ENCODE data around the gene RAB5IF. TPM values are rescaled to one million over a fixed set of nuclear protein-coding genes. Genes with fewer than 3 reads are reported as not detected.

The RAB5IF gene
- total and polyA plus RNA-seq, 2 of the 8 experiments (the other 6 are each of a cell fraction or from before 2014, with no cell fraction given), result 95.5 to 148 TPM

GRCh38 chr20:36644032-36644705, 38.6 kb downstream of the RAB5IF start:
- H3K18ac ChIP-seq (ENCODE audit: extremely low read depth, low read length), result no peak overlapping the region
- no peak overlapping the region for H3K4me3 ChIP-seq (ENCODE audit: extremely low read depth in 1 of 4, insufficient read depth in 2 of 4, low read depth in 3 of 4, low read length in 4 of 4)
- H4K8ac ChIP-seq (ENCODE audit: extremely low read depth, insufficient read depth, low read length), result no peak overlapping the region
- no peak overlapping the region for H2BK20ac ChIP-seq (ENCODE audit: low read length)
- H3K36me3 ChIP-seq (ENCODE audit: control insufficient read depth in 2 of 4, insufficient read depth in 4 of 4, low read length in 3 of 4), result no peaks in the 10 kb centered on the region
- no peak overlapping the region for H2BK15ac ChIP-seq (ENCODE audit: low read length)
- no peak overlapping the region for H2AK5ac ChIP-seq (ENCODE audit: low read depth, low read length)
- 86% methylated on average over 5 of the region's 5 CpGs; no CpG with 5 or more reads in 1 of the 2 experiments for WGBS, 2 experiments (ENCODE audit: extremely low coverage in 1 of 2, insufficient coverage in 1 of 2, insufficient read length in 1 of 2, insufficient replicate concordance in 2 of 2, low coverage in 1 of 2, low lambda C conversion rate in 2 of 2, missing lambda C conversion rate in 1 of 2)
- no peak overlapping the region for H3K9ac ChIP-seq (replicated peaks in 1 of 4; ENCODE audit: extremely low read depth in 1 of 4, low read depth in 3 of 4, low read length in 3 of 4)
- no peak for FAIRE-seq
- no peak overlapping the region for H2BK5ac ChIP-seq (ENCODE audit: low read depth, low read length)
- no peaks in the 10 kb centered on the region for H3K79me1 ChIP-seq (ENCODE audit: low read depth, low read length)
- CTCF ChIA-PET (ENCODE audit: partially characterized antibody), result interaction anchor here (1.0 to 4.1 kb wide), 4 partner anchors 12 to 130 kb away, joined by 3 to 19 read pairs (median 10); partner anchors contain the start of gene DSN1
- no peak overlapping the region for H3K14ac ChIP-seq (ENCODE audit: insufficient read length)
- no peak overlapping the region for H4K5ac ChIP-seq (ENCODE audit: insufficient read length, low read depth, low read length)
- H3K4me2 ChIP-seq (ENCODE audit: insufficient read depth in 1 of 2, low read depth in 2 of 2, low read length in 2 of 2), result no peak overlapping the region
- no peak overlapping the region for H2BK120ac ChIP-seq (replicated peaks; ENCODE audit: low read depth, low read length)
- H3K23me2 ChIP-seq (ENCODE audit: low read depth, low read length), result no peaks in the 10 kb centered on the region
- no peak overlapping the region for H2BK12ac ChIP-seq (ENCODE audit: low read depth, low read length)
- H2AFZ ChIP-seq (ENCODE audit: low read length), result no peak overlapping the region
- H3K27ac ChIP-seq (ENCODE audit: low read depth, low read length), result no peak overlapping the region
- TF ChIP-seq CTCF (IDR thresholded peaks at IDR 0.05; ENCODE audit: control extremely low read depth in 1 of 3, insufficient read depth in 1 of 3, low read depth in 1 of 3, low read length in 3 of 3) (no peak), JUN (IDR thresholded peaks at IDR 0.05; ENCODE audit: low read depth, low read length) (no peak), JUND (IDR thresholded peaks at IDR 0.05; ENCODE audit: low read length) (no peak), HDAC2 (IDR thresholded peaks at IDR 0.05; ENCODE audit: borderline replicate concordance in 1 of 2, low read depth in 2 of 2, low read length in 2 of 2) (no peak), TEAD4 (IDR thresholded peaks at IDR 0.05; ENCODE audit: low read depth, low read length) (no peak)
- TF ChIP-seq, protein P1, sequence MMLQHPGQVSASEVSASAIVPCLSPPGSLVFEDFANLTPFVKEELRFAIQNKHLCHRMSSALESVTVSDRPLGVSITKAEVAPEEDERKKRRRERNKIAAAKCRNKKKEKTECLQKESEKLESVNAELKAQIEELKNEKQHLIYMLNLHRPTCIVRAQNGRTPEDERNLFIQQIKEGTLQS (IDR thresholded peaks at IDR 0.05; ENCODE audit: insufficient read depth, low read depth, low read length), result no peak
- H3K4me1 ChIP-seq (replicated peaks in 1 of 4; ENCODE audit: control insufficient read depth in 3 of 4, insufficient read depth in 4 of 4, low read length in 3 of 4), result peaks cover 1 to 13% (median 6%) of the 10 kb centered on the region in 4 experiments; a peak in 4 of 7 replicates
- H4K91ac ChIP-seq (replicated peaks; ENCODE audit: insufficient read length, low read length), result no peak overlapping the region
- H4K20me1 ChIP-seq (replicated peaks in 1 of 2; ENCODE audit: control insufficient read depth in 1 of 2, insufficient read depth in 2 of 2, low read length in 2 of 2), result no peaks in the 10 kb centered on the region
- POLR2A ChIA-PET (ENCODE audit: partially characterized antibody), result interaction anchor here (0.9 to 1.2 kb wide), 2 partner anchors 14 to 102 kb away, joined by 3 to 6 read pairs; no protein-coding TSS in a partner anchor
- H3K23ac ChIP-seq (ENCODE audit: insufficient read length), result no peak overlapping the region
- H3K4ac ChIP-seq (replicated peaks; ENCODE audit: insufficient read length, low read depth, low read length), result no peak overlapping the region
- H3K79me2 ChIP-seq (ENCODE audit: control insufficient read depth in 1 of 2, insufficient read depth in 2 of 2, low read length in 2 of 2), result no peaks in the 10 kb centered on the region
- DNase-seq (ENCODE audit: low read depth in 1 of 2, low spot score in 2 of 2), result no peak
- H3K9me3 ChIP-seq (ENCODE audit: insufficient read depth in 2 of 2, low read depth in 1 of 2, low read length in 1 of 2), result no peaks in the 10 kb centered on the region
- no peaks in the 10 kb centered on the region for H3K27me3 ChIP-seq (replicated peaks in 1 of 4; ENCODE audit: control insufficient read depth in 3 of 4, extremely low read depth in 1 of 4, insufficient read depth in 3 of 4, low read length in 3 of 4)
- no peak overlapping the region for H3K56ac ChIP-seq (replicated peaks; ENCODE audit: insufficient read length, low read depth, low read length)
